Hepatocyte (in vitro differentiated cells): Measurements from ENCODE around the gene VGLL4. TPM values are rescaled to one million over a fixed set of nuclear protein-coding genes. Genes with fewer than 3 reads are reported as not detected.

Experiments used
- DNase-seq: peaks from one replicate; pipeline ENCODE4 v3.0.0-alpha.2; 2016; ENCODE audit warnings: low spot score
- H2AFZ ChIP-seq: fragments of 200-600 bp; sonication (generic); 2 replicates; pipeline ENCODE4 v1.6.0; 2016; ENCODE audit warnings: antibody characterized with exemption, mild to moderate bottlenecking
- H3K27ac ChIP-seq: fragments of 200-600 bp; sonication (generic); 2 replicates; pipeline ENCODE4 v1.5.1; 2016; ENCODE audit warnings: mild to moderate bottlenecking
- H3K27me3 ChIP-seq: fragments of 200-600 bp; sonication (generic); 2 replicates; pipeline ENCODE4 v1.6.1; 2016
- H3K36me3 ChIP-seq: fragments of 200-600 bp; sonication (generic); replicated peaks from 2 replicates; pipeline ENCODE4 v1.5.1; 2016; ENCODE audit warnings: low read depth; ENCODE audit not compliant: insufficient read depth
- H3K4me1 ChIP-seq: fragments of 200-600 bp; sonication (generic); 2 replicates; pipeline ENCODE4 v1.5.1; 2016; ENCODE audit warnings: mild to moderate bottlenecking, moderate library complexity; ENCODE audit not compliant: insufficient read depth
- H3K4me2 ChIP-seq: fragments of 200-600 bp; sonication (generic); 2 replicates; pipeline ENCODE4 v1.6.0; 2016
- H3K4me3 ChIP-seq: fragments of 200-600 bp; sonication (generic); 2 replicates; pipeline ENCODE4 v1.5.1; 2016; ENCODE audit warnings: mild to moderate bottlenecking
- H3K79me2 ChIP-seq: fragments of 200-600 bp; sonication (generic); 2 replicates; pipeline ENCODE4 v1.6.0; 2017; ENCODE audit warnings: mild to moderate bottlenecking
- H3K9me2 ChIP-seq: fragments of 200-600 bp; sonication (generic); replicated peaks from 2 replicates; pipeline ENCODE4 v1.6.0; 2017; ENCODE audit warnings: mild to moderate bottlenecking; ENCODE audit not compliant: insufficient read depth
- H3K9me3 ChIP-seq: fragments of 200-600 bp; sonication (generic); 2 replicates; pipeline ENCODE4 v1.5.1; 2016; ENCODE audit warnings: low read depth, mild to moderate bottlenecking
- H4K20me1 ChIP-seq: fragments of 200-600 bp; sonication (generic); 2 replicates; pipeline ENCODE4 v1.6.0; 2016; ENCODE audit warnings: mild to moderate bottlenecking; ENCODE audit not compliant: insufficient read depth, poor library complexity, severe bottlenecking
- CTCF ChIP-seq: fragments of 200-600 bp; sonication (generic); IDR thresholded peaks from 2 replicates; pipeline ENCODE4 v1.5.1; 2016; ENCODE audit warnings: antibody characterized with exemption, mild to moderate bottlenecking; ENCODE audit not compliant: poor library complexity
- EZH2 ChIP-seq: fragments of 200-600 bp; sonication (generic); IDR thresholded peaks from 2 replicates; pipeline ENCODE4 v1.6.1; 2016; ENCODE audit warnings: antibody characterized with exemption, mild to moderate bottlenecking, borderline replicate concordance
- EZH2phosphoT487 ChIP-seq: fragments of 200-600 bp; sonication (generic); IDR thresholded peaks from one replicate; pipeline ENCODE4 v1.6.1; 2018; ENCODE audit warnings: antibody characterized with exemption, mild to moderate bottlenecking, low read depth, moderate library complexity; ENCODE audit not compliant: unreplicated experiment, severe bottlenecking
- WGBS: methylation state at CpG from one replicate; pipeline ENCODE4 v1.1.6; 2016; ENCODE audit warnings: low lambda C conversion rate; ENCODE audit errors: missing lambda C conversion rate; 5-methylcytosine and 5-hydroxymethylcytosine counted together
- polyA plus RNA-seq: library from polyadenylated mRNA; unstranded; fragments of >200 nt; fragmentation: Nextera tagmentation; extraction: Ambion mirVana; gene quantifications from 2 replicates; pipeline ENCODE4 v1.2.1, GENCODE V29; 2016
- total RNA-seq: library from RNA; depleted of rRNA; stranded (reverse); fragments of >200 nt; gene quantifications from 2 replicates; pipeline ENCODE4 v1.2.3, GENCODE V29; 2014

Gene VGLL4
- total and polyA plus RNA-seq, 2 experiments from 2014 or later: 57.9 to 109 TPM

GRCh38 chr3:11543141-11543947, 100.4 kb downstream of the VGLL4 start:
- WGBS: 99% methylated on average over 19 of the region's 19 CpGs
- Histone ChIP-seq H3K9me3 (no peaks in the 10 kb centered on the region), H3K27ac (no peak overlapping the region), H3K4me3 (no peak overlapping the region), H3K4me1 (peaks cover 14% of the 10 kb centered on the region), H3K79me2 (no peaks in the 10 kb centered on the region), H3K36me3 (no peaks in the 10 kb centered on the region), H3K27me3 (no peaks in the 10 kb centered on the region), H4K20me1 (no peaks in the 10 kb centered on the region), H2AFZ (no peak overlapping the region), H3K9me2 (no peaks in the 10 kb centered on the region), H3K4me2 (no peak overlapping the region)
- no peak for DNase-seq
- TF ChIP-seq CTCF (no peak), EZH2phosphoT487 (no peak), EZH2 (no peak)

DNA sequence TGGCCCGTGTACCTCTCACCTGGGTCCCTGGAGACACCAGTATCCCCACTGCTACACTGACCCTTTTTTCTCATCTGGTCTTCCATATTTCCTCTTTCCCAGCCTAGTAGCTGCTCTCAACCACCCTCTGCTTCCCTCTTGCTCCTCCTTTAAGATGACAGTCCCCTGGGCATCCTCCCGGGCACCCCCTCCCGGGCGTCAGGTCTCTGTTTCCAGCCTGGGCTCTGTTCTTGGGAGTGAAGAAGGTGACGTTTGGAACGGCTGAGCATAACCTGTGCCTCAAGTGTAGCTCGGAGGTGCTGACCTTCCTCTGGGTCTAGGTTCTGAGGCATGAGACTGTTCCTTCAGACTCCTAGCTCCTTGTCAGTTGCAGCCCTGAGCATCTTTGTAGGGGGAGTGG, 101.2 kb downstream of the VGLL4 start:
- Histone ChIP-seq H3K79me2 (no peaks in the 10 kb centered on the region), H3K9me2 (no peaks in the 10 kb centered on the region), H3K4me1 (peaks cover 14% of the 10 kb centered on the region), H3K9me3 (no peaks in the 10 kb centered on the region), H3K27ac (no peak overlapping the region), H3K36me3 (no peaks in the 10 kb centered on the region), H2AFZ (no peak overlapping the region), H4K20me1 (no peaks in the 10 kb centered on the region), H3K4me2 (no peak overlapping the region), H3K27me3 (no peaks in the 10 kb centered on the region), H3K4me3 (no peak overlapping the region)
- no peak for DNase-seq
- 96% methylated on average over 7 of the region's 7 CpGs for WGBS
- TF ChIP-seq EZH2phosphoT487: no peak
- no peak for TF ChIP-seq CTCF
- TF ChIP-seq EZH2: no peak

GRCh38 chr3:11541321-11542303, 102.1 kb downstream of the VGLL4 start:
- no peak overlapping the region for H3K4me3 ChIP-seq
- H3K9me3 ChIP-seq: no peaks in the 10 kb centered on the region
- DNase-seq: no peak
- no peaks in the 10 kb centered on the region for H3K79me2 ChIP-seq
- H3K4me2 ChIP-seq: no peak overlapping the region
- H2AFZ ChIP-seq: no peak overlapping the region
- no peaks in the 10 kb centered on the region for H3K27me3 ChIP-seq
- H3K4me1 ChIP-seq: peaks cover 14% of the 10 kb centered on the region
- H4K20me1 ChIP-seq: no peaks in the 10 kb centered on the region
- TF ChIP-seq EZH2phosphoT487: no peak
- TF ChIP-seq CTCF: no peak
- no peaks in the 10 kb centered on the region for H3K9me2 ChIP-seq
- no peaks in the 10 kb centered on the region for H3K36me3 ChIP-seq
- WGBS: 80% methylated on average over 16 of the region's 16 CpGs
- H3K27ac ChIP-seq: no peak overlapping the region
